ENCODE data around the gene ALDH1B1. TPM values are rescaled to one million over a fixed set of nuclear protein-coding genes. Genes with fewer than 3 reads are reported as not detected.

ALDH1B1 gene
- total RNA-seq, 4 donors from 2014 or later: 8.0 to 15.4 (median 11.0) TPM

DNA sequence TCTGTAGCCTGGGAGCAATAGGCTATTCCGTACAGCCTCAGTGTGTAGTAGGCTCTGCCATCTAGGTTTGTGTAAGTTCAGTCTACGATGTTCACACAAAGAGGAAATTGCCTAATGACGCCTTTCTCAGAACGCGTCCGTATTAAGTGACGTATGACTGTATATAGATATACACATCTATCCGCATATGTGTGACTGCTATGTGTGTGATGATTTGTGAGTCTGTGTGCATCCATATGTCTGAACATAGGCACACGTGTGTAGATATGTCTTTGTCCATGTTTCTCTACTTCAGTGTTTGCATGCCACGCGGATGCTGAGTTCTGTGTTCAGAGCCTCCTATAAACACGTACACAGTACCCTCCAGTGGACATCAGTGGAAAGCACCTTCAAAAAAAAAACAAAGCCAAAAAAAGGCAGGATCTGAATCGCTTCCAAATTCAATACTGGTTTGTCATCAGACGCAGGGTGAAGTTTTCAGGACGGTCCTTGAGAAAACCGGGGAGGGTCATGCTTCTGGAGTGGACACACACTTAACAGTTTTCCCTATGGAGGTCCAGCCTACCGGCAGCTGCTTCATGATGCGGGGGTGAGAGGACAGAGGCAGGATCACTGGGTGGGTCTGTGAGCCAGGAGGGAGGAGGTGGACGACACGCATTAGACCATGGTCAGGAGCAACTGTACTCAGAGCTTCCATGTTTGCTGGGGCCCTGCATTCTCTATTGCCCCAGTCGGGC is 29.5 kb upstream of the ALDH1B1 start:
- TF ChIP-seq, protein P1, sequence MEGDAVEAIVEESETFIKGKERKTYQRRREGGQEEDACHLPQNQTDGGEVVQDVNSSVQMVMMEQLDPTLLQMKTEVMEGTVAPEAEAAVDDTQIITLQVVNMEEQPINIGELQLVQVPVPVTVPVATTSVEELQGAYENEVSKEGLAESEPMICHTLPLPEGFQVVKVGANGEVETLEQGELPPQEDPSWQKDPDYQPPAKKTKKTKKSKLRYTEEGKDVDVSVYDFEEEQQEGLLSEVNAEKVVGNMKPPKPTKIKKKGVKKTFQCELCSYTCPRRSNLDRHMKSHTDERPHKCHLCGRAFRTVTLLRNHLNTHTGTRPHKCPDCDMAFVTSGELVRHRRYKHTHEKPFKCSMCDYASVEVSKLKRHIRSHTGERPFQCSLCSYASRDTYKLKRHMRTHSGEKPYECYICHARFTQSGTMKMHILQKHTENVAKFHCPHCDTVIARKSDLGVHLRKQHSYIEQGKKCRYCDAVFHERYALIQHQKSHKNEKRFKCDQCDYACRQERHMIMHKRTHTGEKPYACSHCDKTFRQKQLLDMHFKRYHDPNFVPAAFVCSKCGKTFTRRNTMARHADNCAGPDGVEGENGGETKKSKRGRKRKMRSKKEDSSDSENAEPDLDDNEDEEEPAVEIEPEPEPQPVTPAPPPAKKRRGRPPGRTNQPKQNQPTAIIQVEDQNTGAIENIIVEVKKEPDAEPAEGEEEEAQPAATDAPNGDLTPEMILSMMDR (IDR thresholded peaks at IDR 0.05; ENCODE audit: low read depth): no peak

- TF ChIP-seq, protein P1 (IDR thresholded peaks at IDR 0.05; ENCODE audit: low read depth): no peak
Observed at GRCh38 chr9:38363589-38363925, 28.9 kb upstream of the ALDH1B1 start.

- TF ChIP-seq, protein P1 (IDR thresholded peaks at IDR 0.05; ENCODE audit: low read depth): no peak
Observed at GRCh38 chr9:38367898-38368297, 24.6 kb upstream of the ALDH1B1 start.

DNA sequence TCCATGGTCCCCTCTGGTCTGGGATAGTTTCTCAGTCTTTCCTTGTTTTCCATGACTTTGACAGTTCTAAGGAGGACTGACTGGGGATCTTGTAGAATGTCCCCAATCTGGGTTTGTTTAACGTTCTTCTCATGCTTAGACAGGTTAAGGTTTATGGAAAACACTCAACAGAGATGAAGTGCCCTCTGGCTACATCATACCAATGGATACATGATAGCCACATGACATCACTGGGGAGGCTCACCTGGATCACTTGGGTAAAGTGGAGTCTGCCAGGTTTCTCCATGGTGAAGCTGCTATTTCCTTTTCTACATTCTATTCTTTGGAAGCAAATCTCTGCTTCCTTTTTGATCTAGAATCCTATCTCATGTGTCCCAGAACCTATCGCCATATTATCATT is 23.8 kb upstream of the ALDH1B1 start:
- TF ChIP-seq, protein P1 (IDR thresholded peaks at IDR 0.05; ENCODE audit: low read depth): no peak

GRCh38 chr9:38370176-38370575 is 22.3 kb upstream of the ALDH1B1 start:
- TF ChIP-seq, protein P1 (IDR thresholded peaks at IDR 0.05; ENCODE audit: low read depth): no peak

GRCh38 chr9:38371495-38371894 is 21.0 kb upstream of the ALDH1B1 start:
- TF ChIP-seq, protein P1 (IDR thresholded peaks at IDR 0.05; ENCODE audit: low read depth): no peak

DNA sequence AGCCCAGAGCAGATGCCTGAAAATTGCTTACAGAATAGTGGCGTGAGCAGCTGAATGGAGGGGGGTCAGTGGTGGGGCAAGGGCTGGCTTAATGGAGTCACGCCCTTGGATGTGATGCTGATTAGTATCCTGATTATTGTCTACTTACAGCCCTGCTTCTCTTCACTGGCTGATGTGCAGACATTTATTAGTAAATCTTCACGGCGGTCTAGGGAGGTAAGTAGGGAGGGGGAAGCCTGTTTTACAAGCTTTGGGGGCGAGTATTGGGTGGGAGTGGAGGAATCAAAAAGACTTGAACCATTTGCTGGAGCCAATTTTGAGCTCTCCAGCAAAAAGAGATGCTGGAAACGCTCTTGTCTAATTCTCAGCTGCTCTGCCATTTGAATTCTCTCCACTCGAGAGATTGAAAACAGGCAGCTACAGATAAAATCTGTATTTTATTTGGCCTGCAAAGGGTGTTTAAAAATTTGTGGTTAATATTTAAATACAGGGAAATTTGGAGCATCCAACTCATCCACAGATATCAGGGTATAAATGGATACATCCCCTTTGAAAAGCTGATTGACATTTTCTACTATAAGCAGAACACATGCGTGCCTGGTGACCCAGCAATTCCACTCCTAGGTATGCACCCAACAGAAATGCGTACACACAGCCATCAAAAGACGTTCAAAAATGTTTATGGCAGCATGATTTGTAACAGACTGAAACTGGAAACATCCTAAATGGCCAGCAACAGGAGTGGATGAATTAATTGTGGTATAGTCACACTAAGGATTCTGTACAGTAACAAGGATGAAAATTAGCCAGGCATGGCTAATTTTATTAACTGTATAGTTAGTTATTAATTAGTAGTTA is 19.5 kb upstream of the ALDH1B1 start:
- TF ChIP-seq, protein P1 (IDR thresholded peaks at IDR 0.05; ENCODE audit: low read depth): no peak

All from subcutaneous adipose tissue (tissue), 4 donors.